OCI-LY7 (cell line): ENCODE results near the gene ZC3H14. TPM values are rescaled to one million over a fixed set of nuclear protein-coding genes. Genes with fewer than 3 reads are reported as not detected.
A peak's percentile ranks its signal among the peaks of the same experiment; 100 is the strongest.

Source experiments
- BruUV-seq: library from RNA; stranded (reverse); fragments of 400-500 nt; replicated peaks from 2 replicates; lab custom pipeline; 2021; lab: Mats Ljungman, UMichigan
- CTCF ChIA-PET: fragments of 300-600 bp; sonication (Branson Sonifier 250); formaldehyde crosslinking; loops from one replicate; lab custom pipeline; 2022; ENCODE audit warnings: antibody characterized with exemption; ENCODE audit not compliant: unreplicated experiment; lab: Charles Lee
- POLR2A ChIA-PET: fragments of 300-600 bp; sonication (Branson Sonifier 250); formaldehyde crosslinking; loops from one replicate; lab custom pipeline; 2022; ENCODE audit warnings: antibody characterized with exemption; lab: Charles Lee
- DNase-seq: peaks from one replicate; pipeline ENCODE4 v3.0.0-alpha.2; 2015; ENCODE audit warnings: low spot score
- H2AFZ ChIP-seq: fragments of 200-600 bp; sonication (generic), shearing (Covaris generic); 2 replicates; pipeline ENCODE4 v1.6.1; 2014; ENCODE audit warnings: mild to moderate bottlenecking, antibody characterized with exemption, low read length, moderate library complexity
- H3K27ac ChIP-seq: fragments of 200-600 bp; sonication (generic); 2 replicates; pipeline ENCODE4 v1.5.1; 2014; ENCODE audit warnings: mixed run types, low read depth, mild to moderate bottlenecking, moderate library complexity, low read length, inconsistent platforms; ENCODE audit not compliant: poor library complexity, severe bottlenecking
- H3K36me3 ChIP-seq: fragments of 200-600 bp; sonication (generic); 2 replicates; pipeline ENCODE4 v1.6.1; 2014; ENCODE audit warnings: mild to moderate bottlenecking, antibody characterized with exemption, low read length, moderate library complexity, mixed read lengths; ENCODE audit not compliant: insufficient read depth
- H3K4me1 ChIP-seq: fragments of 200-600 bp; sonication (generic); 2 replicates; pipeline ENCODE4 v1.5.1; 2014; ENCODE audit warnings: mild to moderate bottlenecking, low read length; ENCODE audit not compliant: insufficient read depth, poor library complexity, severe bottlenecking
- H3K4me2 ChIP-seq: fragments of 200-600 bp; sonication (generic); 2 replicates; pipeline ENCODE4 v1.6.1; 2014; ENCODE audit warnings: mild to moderate bottlenecking, low read length
- H3K4me3 ChIP-seq: fragments of 200-600 bp; sonication (generic); 2 replicates; pipeline ENCODE4 v1.5.1; 2014; ENCODE audit warnings: mild to moderate bottlenecking, low read depth, low read length; ENCODE audit not compliant: poor library complexity, severe bottlenecking
- H3K79me2 ChIP-seq: fragments of 200-600 bp; sonication (generic); 2 replicates; pipeline ENCODE4 v1.6.1; 2016; ENCODE audit warnings: low read depth, mild to moderate bottlenecking, low read length, moderate library complexity, mixed read lengths; ENCODE audit not compliant: insufficient read depth
- H3K9me2 ChIP-seq: fragments of 200-600 bp; sonication (generic); 2 replicates; pipeline ENCODE4 v1.6.1; 2016; ENCODE audit warnings: mild to moderate bottlenecking, low read length, mixed read lengths; ENCODE audit not compliant: insufficient read depth
- H3K9me3 ChIP-seq: fragments of 200-600 bp; sonication (generic); 2 replicates; pipeline ENCODE4 v1.6.1; 2014; ENCODE audit warnings: mild to moderate bottlenecking, mixed run types, low read length, mixed read lengths
- H4K20me1 ChIP-seq: fragments of 200-600 bp; sonication (generic); 2 replicates; pipeline ENCODE4 v1.6.1; 2014; ENCODE audit warnings: mild to moderate bottlenecking, antibody characterized with exemption, low read length, moderate library complexity, mixed read lengths; ENCODE audit not compliant: insufficient read depth
- CTCF ChIP-seq: fragments of 200-600 bp; sonication (generic); conservative IDR thresholded peaks from 2 replicates; pipeline ENCODE4 v1.5.1; 2014; ENCODE audit warnings: mild to moderate bottlenecking, antibody characterized with exemption, low read length, moderate library complexity, mixed read lengths
- EZH2phosphoT487 ChIP-seq: fragments of 200-600 bp; sonication (generic); IDR thresholded peaks from 2 replicates; pipeline ENCODE4 v1.6.1; 2018; ENCODE audit warnings: low read depth, borderline replicate concordance, mild to moderate bottlenecking, mixed run types, antibody characterized with exemption, low read length, moderate library complexity, mixed read lengths
- intact Hi-C: fragments of 100-400 bp; cut with micrococcal nuclease; formaldehyde crosslinking; loops from one replicate; pipeline ENCODE4 v1.10.0; 2022; ENCODE audit not compliant: unreplicated experiment
- total RNA-seq, 2 experiments: library from RNA; depleted of rRNA in 1 of 2; stranded (reverse); fragments of >200 nt in 1 of 2; shearing (Covaris generic) in 1 of 2; gene quantifications; 2 replicates each; pipeline ENCODE4 v1.2.3, GENCODE V29; 2014 to 2022

ZC3H14 gene
- total RNA-seq, 2 experiments from 2014 or later, result 36.6 to 53.5 TPM

GRCh38 chr14:88660056-88660455 is 97.2 kb downstream of the ZC3H14 start:
- no peaks in the 10 kb centered on the region for H3K36me3 ChIP-seq
- ChIA-PET CTCF (no interaction called here), POLR2A (no interaction called here)
- no peaks in the 10 kb centered on the region for H3K9me2 ChIP-seq
- H3K27ac ChIP-seq, result no peak overlapping the region
- no peaks in the 10 kb centered on the region for H3K79me2 ChIP-seq
- no peak overlapping the region for H2AFZ ChIP-seq
- intact Hi-C loops, result no loop called here
- no peak for DNase-seq
- no TSS peak for BruUV-seq
- H3K4me3 ChIP-seq, result no peak overlapping the region
- no peaks in the 10 kb centered on the region for H3K4me1 ChIP-seq
- H3K9me3 ChIP-seq, result no peaks in the 10 kb centered on the region
- TF ChIP-seq EZH2phosphoT487, result no peak
- no peak for TF ChIP-seq CTCF
- H3K4me2 ChIP-seq, result no peak overlapping the region
- H4K20me1 ChIP-seq, result no peaks in the 10 kb centered on the region

DNA sequence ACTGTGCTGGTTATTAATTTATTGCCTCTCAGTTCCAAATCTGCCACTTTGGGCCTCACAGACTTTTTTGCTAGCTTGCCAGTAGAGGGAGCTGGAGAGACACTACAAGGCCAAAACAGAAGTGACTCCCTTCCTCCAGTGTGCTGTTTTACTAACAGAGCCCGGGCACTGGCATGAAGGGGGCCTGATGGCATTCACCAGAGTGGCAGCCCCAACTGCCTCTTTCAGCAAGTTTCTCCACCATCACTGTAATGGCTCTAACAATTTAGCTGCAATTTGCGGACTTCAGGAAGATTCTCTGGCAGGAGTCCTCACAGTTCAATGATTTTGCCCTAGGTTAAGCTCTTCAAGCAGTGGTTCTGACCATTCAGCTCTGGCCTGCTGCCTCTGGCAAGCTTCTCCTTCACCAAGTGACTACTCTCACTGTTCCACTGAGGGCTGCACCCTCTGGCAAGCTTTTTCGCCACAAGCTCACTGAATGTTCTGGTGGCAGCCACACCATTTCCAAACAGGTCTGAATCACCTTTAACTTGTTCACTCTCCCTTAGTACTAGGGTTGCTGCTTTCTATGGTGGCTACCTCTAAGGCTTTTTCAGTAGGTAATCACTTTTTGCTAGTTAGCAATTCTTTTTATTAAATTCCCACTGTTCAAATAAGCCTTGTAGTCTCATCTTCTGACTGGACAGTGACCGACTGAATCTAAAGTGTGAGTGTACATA is 104.9 kb downstream of the ZC3H14 start:
- no peaks in the 10 kb centered on the region for H4K20me1 ChIP-seq
- H3K79me2 ChIP-seq, result no peaks in the 10 kb centered on the region
- DNase-seq, result peak; percentile 85
- no TSS peak for BruUV-seq
- no peak overlapping the region for H3K27ac ChIP-seq
- peak overlapping the region; percentile 15; the same call in 1 of the 2 replicates for H3K4me2 ChIP-seq
- TF ChIP-seq EZH2phosphoT487 (no peak), CTCF (peak; percentile 93)
- intact Hi-C loops, result loop anchor here (1.0 to 5.0 kb wide), 3 partner anchors 125 to 345 kb away; partner anchors contain the start of gene EML5
- ChIA-PET CTCF (interaction anchor here (0.5 to 0.9 kb wide), 3 partner anchors 14 to 202 kb away, joined by 3 to 4 read pairs (median 3); no protein-coding TSS in a partner anchor), POLR2A (interaction anchor here (0.7 to 2.8 kb wide), 7 partner anchors 9 to 201 kb away, joined by 3 to 13 read pairs (median 3); no protein-coding TSS in a partner anchor)
- no peaks in the 10 kb centered on the region for H3K9me3 ChIP-seq
- H3K36me3 ChIP-seq, result no peaks in the 10 kb centered on the region
- no peak overlapping the region for H3K4me3 ChIP-seq
- peaks cover 16% of the 10 kb centered on the region for H3K4me1 ChIP-seq
- H2AFZ ChIP-seq, result peak overlapping the region; percentile 81
- no peaks in the 10 kb centered on the region for H3K9me2 ChIP-seq
